Thymus (tissue), 11 donors: ENCODE measurements around the gene SHISA6. TPM values are rescaled to one million over a fixed set of nuclear protein-coding genes. Genes with fewer than 3 reads are reported as not detected.
"Not testable (repeated sequence)": the region's sequence is repeated elsewhere in the genome, so short reads cannot be mapped to it uniquely, and the experiment has no call there.

Experiments
- DNase-seq, 9 donors: peaks; one replicate each; pipeline ENCODE4 v3.0.0-alpha.2; 2013; ENCODE audit warnings: low spot score in 9 of 9, low read depth in 6 of 9, missing footprints in 1 of 9
- H3K27ac ChIP-seq, 2 donors: one replicate each; pipeline ENCODE4 v1.5.1; 2013; ENCODE audit warnings: control low read depth in 1 of 2, low read depth in 1 of 2, low read length in 1 of 2, mild to moderate bottlenecking in 1 of 2, moderate library complexity in 1 of 2
- H3K27me3 ChIP-seq, 2 donors: one replicate each; pipeline ENCODE4 v1.5.1; 2013; ENCODE audit warnings: low read length in 1 of 2; ENCODE audit not compliant: control insufficient read depth in 2 of 2, insufficient read depth in 1 of 2
- H3K36me3 ChIP-seq, 2 donors: one replicate each; pipeline ENCODE4 v1.5.1; 2013; ENCODE audit warnings: low read length in 1 of 2, mild to moderate bottlenecking in 1 of 2, moderate library complexity in 1 of 2; ENCODE audit not compliant: control insufficient read depth in 2 of 2, insufficient read depth in 2 of 2
- H3K4me1 ChIP-seq, 2 donors: one replicate each; pipeline ENCODE4 v1.5.1; 2013; ENCODE audit warnings: low read length in 2 of 2; ENCODE audit not compliant: control insufficient read depth in 2 of 2, insufficient read depth in 2 of 2
- H3K4me3 ChIP-seq, 2 donors: one replicate each; pipeline ENCODE4 v1.5.1; 2013; ENCODE audit warnings: low read length in 2 of 2, control low read depth in 1 of 2, mild to moderate bottlenecking in 1 of 2
- H3K9me3 ChIP-seq, 2 donors: one replicate each; pipeline ENCODE4 v1.5.1; 2013; ENCODE audit warnings: low read length in 1 of 2, mild to moderate bottlenecking in 1 of 2; ENCODE audit not compliant: control insufficient read depth in 2 of 2, insufficient read depth in 1 of 2
- WGBS: extraction: QIAGEN DNeasy Blood & Tissue Kit; methylation state at CpG from one replicate; pipeline ENCODE4 v1.1.7; 2013; 5-methylcytosine and 5-hydroxymethylcytosine counted together
- polyA plus RNA-seq: library from polyadenylated mRNA; stranded (reverse); fragments of 200-250 nt; gene quantifications from one replicate; pipeline ENCODE4 v1.2.3, GENCODE V29; 2013
- total RNA-seq: library from RNA; stranded (reverse); fragments of 120-200 nt; gene quantifications from one replicate; pipeline ENCODE4 v1.2.4, GENCODE V29; 2013
- donor health status: healthy.

SHISA6 gene
- total and polyA plus RNA-seq, 2 donors: 0.02 to 0.09 TPM

GRCh38 chr17:11292491-11292890 is 51.5 kb downstream of the SHISA6 start:
- Histone ChIP-seq H3K27ac (no peak overlapping the region), H3K27me3 (no peaks in the 10 kb centered on the region), H3K36me3 (no peaks in the 10 kb centered on the region), H3K4me3 (no peak overlapping the region), H3K4me1 (no peaks in the 10 kb centered on the region), H3K9me3 (no peaks in the 10 kb centered on the region)
- WGBS: 95% methylated on average over 8 of the region's 8 CpGs
- no peak for DNase-seq

- no peak for DNase-seq
Observed at GRCh38 chr17:11293480-11293879, 52.5 kb downstream of the SHISA6 start.

GRCh38 chr17:11294826-11295225 is 53.8 kb downstream of the SHISA6 start:
- no peak for DNase-seq
- H3K27ac ChIP-seq: no peak overlapping the region
- H3K4me3 ChIP-seq: no peak overlapping the region
- 94% methylated on average over 10 of the region's 10 CpGs for WGBS
- no peaks in the 10 kb centered on the region for H3K27me3 ChIP-seq
- H3K4me1 ChIP-seq: no peaks in the 10 kb centered on the region
- H3K36me3 ChIP-seq: no peaks in the 10 kb centered on the region
- H3K9me3 ChIP-seq: no peaks in the 10 kb centered on the region

More at GRCh38 chr17:11293480-11293879, 52.5 kb downstream of the SHISA6 start:
- Histone ChIP-seq H3K27me3 (no peaks in the 10 kb centered on the region), H3K27ac (no peak overlapping the region), H3K9me3 (no peaks in the 10 kb centered on the region), H3K4me3 (no peak overlapping the region), H3K36me3 (no peaks in the 10 kb centered on the region), H3K4me1 (no peaks in the 10 kb centered on the region)
- WGBS: 89% methylated on average over 8 of the region's 8 CpGs

GRCh38 chr17:11296994-11297393 is 56.0 kb downstream of the SHISA6 start:
- no peak for DNase-seq
- Histone ChIP-seq H3K9me3 (no peaks in the 10 kb centered on the region), H3K36me3 (no peaks in the 10 kb centered on the region), H3K4me3 (no peak overlapping the region), H3K4me1 (no peaks in the 10 kb centered on the region), H3K27ac (no peak overlapping the region), H3K27me3 (no peaks in the 10 kb centered on the region)
- 54% methylated on average over 4 of the region's 4 CpGs for WGBS

GRCh38 chr17:11298401-11298800 is 57.4 kb downstream of the SHISA6 start:
- DNase-seq: no peak
- Histone ChIP-seq H3K36me3 (no peaks in the 10 kb centered on the region), H3K27ac (no peak overlapping the region), H3K4me1 (no peaks in the 10 kb centered on the region), H3K4me3 (no peak overlapping the region), H3K27me3 (no peaks in the 10 kb centered on the region), H3K9me3 (peaks cover 0 to under 1% of the 10 kb centered on the region in 2 donors)
- 92% methylated on average over 1 of the region's 1 CpG for WGBS

GRCh38 chr17:11300201-11300600 is 59.2 kb downstream of the SHISA6 start:
- Histone ChIP-seq H3K27ac (no peak overlapping the region), H3K4me1 (no peaks in the 10 kb centered on the region), H3K36me3 (no peaks in the 10 kb centered on the region), H3K4me3 (no peak overlapping the region), H3K9me3 (peaks cover 0 to 5% of the 10 kb centered on the region in 2 donors), H3K27me3 (no peaks in the 10 kb centered on the region)
- DNase-seq: no peak
- WGBS: 91% methylated on average over 7 of the region's 7 CpGs

GRCh38 chr17:11300738-11301137 is 59.7 kb downstream of the SHISA6 start:
- no peaks in the 10 kb centered on the region for H3K27me3 ChIP-seq
- peaks cover 0 to 5% of the 10 kb centered on the region in 2 donors for H3K9me3 ChIP-seq
- WGBS: 88% methylated on average over 6 of the region's 6 CpGs
- H3K4me1 ChIP-seq: no peaks in the 10 kb centered on the region
- H3K36me3 ChIP-seq: no peaks in the 10 kb centered on the region
- no peak overlapping the region for H3K4me3 ChIP-seq
- H3K27ac ChIP-seq: no peak overlapping the region
- DNase-seq: no peak

- not testable (repeated sequence) for H3K4me3 ChIP-seq, H3K27me3 ChIP-seq, H3K36me3 ChIP-seq, H3K27ac ChIP-seq, H3K9me3 ChIP-seq, DNase-seq, H3K4me1 ChIP-seq
- 99% methylated on average over 5 of the region's 5 CpGs for WGBS
Observed at GRCh38 chr17:11301874-11302273, 60.9 kb downstream of the SHISA6 start.

GRCh38 chr17:11302401-11303186 is 61.6 kb downstream of the SHISA6 start:
- DNase-seq: no peak
- H3K4me1 ChIP-seq: no peaks in the 10 kb centered on the region
- WGBS: 82% methylated on average over 9 of the region's 9 CpGs
- peaks cover 0 to 5% of the 10 kb centered on the region in 2 donors for H3K9me3 ChIP-seq
- H3K27me3 ChIP-seq: no peaks in the 10 kb centered on the region
- H3K4me3 ChIP-seq: no peak overlapping the region
- H3K36me3 ChIP-seq: no peaks in the 10 kb centered on the region
- H3K27ac ChIP-seq: no peak overlapping the region
